Glutamatergic neuron (in vitro differentiated cells): Measurements from ENCODE around the gene ASB1. TPM values are rescaled to one million over a fixed set of nuclear protein-coding genes. Genes with fewer than 3 reads are reported as not detected.

Experiments used
- DNase-seq: peaks from one replicate; pipeline ENCODE4 v3.0.0; 2022
- H3K27ac Mint-ChIP-seq: one replicate; pipeline ENCODE4 v1.8.0; 2020; ENCODE audit warnings: mild to moderate bottlenecking, mixed read lengths, inconsistent platforms; ENCODE audit not compliant: unreplicated experiment
- H3K27me3 Mint-ChIP-seq: one replicate; pipeline ENCODE4 v1.8.0; 2020; ENCODE audit warnings: mild to moderate bottlenecking, moderate library complexity, mixed read lengths, inconsistent platforms; ENCODE audit not compliant: unreplicated experiment
- H3K36me3 Mint-ChIP-seq: one replicate; pipeline ENCODE4 v1.8.0; 2020; ENCODE audit warnings: mild to moderate bottlenecking, mixed read lengths, inconsistent platforms; ENCODE audit not compliant: unreplicated experiment
- H3K4me1 Mint-ChIP-seq: one replicate; pipeline ENCODE4 v1.8.0; 2020; ENCODE audit warnings: mild to moderate bottlenecking, low read depth, mixed read lengths, inconsistent platforms; ENCODE audit not compliant: unreplicated experiment
- H3K4me3 Mint-ChIP-seq: one replicate; pipeline ENCODE4 v1.8.0; 2020; ENCODE audit warnings: mild to moderate bottlenecking, mixed read lengths, inconsistent platforms; ENCODE audit not compliant: unreplicated experiment
- H3K9me3 Mint-ChIP-seq: one replicate; pipeline ENCODE4 v1.8.0; 2020; ENCODE audit warnings: mild to moderate bottlenecking, moderate library complexity, mixed read lengths, inconsistent platforms; ENCODE audit not compliant: unreplicated experiment
- total RNA-seq: library from RNA; stranded (reverse); fragmentation: NEBNext Ultra II Directional; extraction: Animal tissue kit (Norgen Biotek cat#: 25700); gene quantifications from one replicate; pipeline ENCODE4 v1.2.1, GENCODE V29; 2021; ENCODE audit not compliant: unreplicated experiment
- TF ChIP-seq, protein P1 (sequence below): fragments of 200-600 bp; sonication (generic); IDR thresholded peaks from one replicate; pipeline ENCODE4 v1.5.0; 2021; ENCODE audit not compliant: partially characterized antibody, unreplicated experiment

Gene ASB1
- total RNA-seq, 1 donor from 2014 or later: 36.1 TPM

DNA sequence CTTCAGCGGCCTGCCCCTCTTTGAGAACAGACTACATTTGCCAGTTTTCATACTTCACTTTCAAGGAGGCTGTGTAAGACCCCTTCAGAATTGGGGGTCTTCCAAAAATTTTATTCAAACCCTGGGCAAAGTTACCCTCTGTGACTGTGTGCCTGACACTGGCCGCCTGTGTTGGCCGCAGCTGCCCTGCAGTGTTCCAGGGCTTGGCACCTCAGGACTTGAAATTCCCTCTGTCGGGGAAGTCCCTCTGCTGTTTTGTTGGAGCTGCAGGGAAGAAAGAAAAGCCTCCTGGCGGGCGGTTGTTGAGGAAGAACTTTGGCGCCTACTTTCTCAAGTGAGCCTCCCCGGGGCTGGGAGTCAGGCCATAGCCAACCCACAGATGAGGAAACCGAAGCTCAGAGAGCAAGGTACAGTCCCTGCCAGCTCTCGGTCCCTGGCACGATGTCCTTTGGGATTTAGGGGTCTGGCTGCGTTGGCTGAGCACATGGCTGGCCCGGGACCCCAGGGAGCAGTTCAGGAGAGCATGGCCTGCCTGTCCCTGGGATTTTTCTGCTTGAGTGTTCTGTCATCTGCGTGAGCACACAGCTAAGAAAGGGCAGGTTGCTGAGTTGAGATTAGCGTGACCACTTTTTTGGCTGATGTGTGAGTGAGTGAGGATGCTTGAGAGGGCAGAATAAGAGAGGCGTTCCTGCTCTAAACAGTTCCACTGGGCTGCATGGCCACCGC lies 17.9 kb upstream of the ASB1 start:
- H3K27ac Mint-ChIP-seq: no peak overlapping the region
- H3K36me3 Mint-ChIP-seq: peaks cover 1% of the 10 kb centered on the region
- H3K27me3 Mint-ChIP-seq: peaks cover 2% of the 10 kb centered on the region
- H3K4me1 Mint-ChIP-seq: peaks cover 4% of the 10 kb centered on the region
- no peak for DNase-seq
- TF ChIP-seq, protein P1, sequence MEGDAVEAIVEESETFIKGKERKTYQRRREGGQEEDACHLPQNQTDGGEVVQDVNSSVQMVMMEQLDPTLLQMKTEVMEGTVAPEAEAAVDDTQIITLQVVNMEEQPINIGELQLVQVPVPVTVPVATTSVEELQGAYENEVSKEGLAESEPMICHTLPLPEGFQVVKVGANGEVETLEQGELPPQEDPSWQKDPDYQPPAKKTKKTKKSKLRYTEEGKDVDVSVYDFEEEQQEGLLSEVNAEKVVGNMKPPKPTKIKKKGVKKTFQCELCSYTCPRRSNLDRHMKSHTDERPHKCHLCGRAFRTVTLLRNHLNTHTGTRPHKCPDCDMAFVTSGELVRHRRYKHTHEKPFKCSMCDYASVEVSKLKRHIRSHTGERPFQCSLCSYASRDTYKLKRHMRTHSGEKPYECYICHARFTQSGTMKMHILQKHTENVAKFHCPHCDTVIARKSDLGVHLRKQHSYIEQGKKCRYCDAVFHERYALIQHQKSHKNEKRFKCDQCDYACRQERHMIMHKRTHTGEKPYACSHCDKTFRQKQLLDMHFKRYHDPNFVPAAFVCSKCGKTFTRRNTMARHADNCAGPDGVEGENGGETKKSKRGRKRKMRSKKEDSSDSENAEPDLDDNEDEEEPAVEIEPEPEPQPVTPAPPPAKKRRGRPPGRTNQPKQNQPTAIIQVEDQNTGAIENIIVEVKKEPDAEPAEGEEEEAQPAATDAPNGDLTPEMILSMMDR: no peak
- H3K9me3 Mint-ChIP-seq: peaks cover 3% of the 10 kb centered on the region
- no peak overlapping the region for H3K4me3 Mint-ChIP-seq

DNA sequence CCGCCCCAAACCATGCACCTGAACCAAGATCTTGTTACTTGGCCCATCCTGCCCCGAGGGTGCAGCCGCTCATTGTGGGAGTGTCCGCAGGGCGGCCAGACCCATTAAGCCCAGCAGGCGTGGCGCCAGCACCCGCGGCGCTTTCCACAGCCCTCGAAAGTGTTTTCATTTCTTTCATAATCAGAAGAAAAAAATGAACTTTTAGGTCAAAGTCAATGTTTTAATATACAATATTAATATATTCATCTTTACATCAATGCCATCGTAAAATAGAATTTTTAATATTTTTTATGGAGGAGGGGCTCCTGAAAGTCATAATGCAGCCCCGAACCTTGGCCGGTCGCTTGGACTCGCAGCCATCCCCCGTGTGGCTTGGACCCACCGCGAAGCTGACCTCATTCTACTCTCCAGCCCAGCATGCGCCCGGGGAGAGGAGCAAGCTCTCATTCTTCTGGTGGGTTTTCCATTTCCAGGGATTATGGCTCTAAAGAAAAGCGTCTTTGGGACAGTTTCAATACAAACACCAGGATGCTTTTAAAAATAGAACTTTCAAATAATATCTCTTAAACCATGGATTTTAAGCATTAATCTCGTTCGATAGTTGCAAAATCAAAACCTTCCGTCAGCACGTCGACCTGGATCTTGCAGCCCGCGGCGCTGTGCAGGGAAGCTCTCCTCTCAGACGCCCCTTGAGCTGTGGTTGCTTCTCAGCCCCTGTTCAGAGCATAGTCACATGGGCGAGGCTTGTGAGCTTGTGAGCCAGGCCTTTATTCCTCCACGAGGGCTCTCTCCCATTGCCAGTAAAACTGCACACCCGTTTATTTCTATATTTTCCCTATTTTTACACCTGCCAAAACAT lies 17.2 kb upstream of the ASB1 start:
- no peak for DNase-seq
- Mint-ChIP-seq H3K4me3 (no peak overlapping the region), H3K27ac (no peak overlapping the region), H3K4me1 (peaks cover 4% of the 10 kb centered on the region), H3K9me3 (peaks cover 3% of the 10 kb centered on the region), H3K36me3 (no peaks in the 10 kb centered on the region), H3K27me3 (no peaks in the 10 kb centered on the region)
- TF ChIP-seq, protein P1: no peak

DNA sequence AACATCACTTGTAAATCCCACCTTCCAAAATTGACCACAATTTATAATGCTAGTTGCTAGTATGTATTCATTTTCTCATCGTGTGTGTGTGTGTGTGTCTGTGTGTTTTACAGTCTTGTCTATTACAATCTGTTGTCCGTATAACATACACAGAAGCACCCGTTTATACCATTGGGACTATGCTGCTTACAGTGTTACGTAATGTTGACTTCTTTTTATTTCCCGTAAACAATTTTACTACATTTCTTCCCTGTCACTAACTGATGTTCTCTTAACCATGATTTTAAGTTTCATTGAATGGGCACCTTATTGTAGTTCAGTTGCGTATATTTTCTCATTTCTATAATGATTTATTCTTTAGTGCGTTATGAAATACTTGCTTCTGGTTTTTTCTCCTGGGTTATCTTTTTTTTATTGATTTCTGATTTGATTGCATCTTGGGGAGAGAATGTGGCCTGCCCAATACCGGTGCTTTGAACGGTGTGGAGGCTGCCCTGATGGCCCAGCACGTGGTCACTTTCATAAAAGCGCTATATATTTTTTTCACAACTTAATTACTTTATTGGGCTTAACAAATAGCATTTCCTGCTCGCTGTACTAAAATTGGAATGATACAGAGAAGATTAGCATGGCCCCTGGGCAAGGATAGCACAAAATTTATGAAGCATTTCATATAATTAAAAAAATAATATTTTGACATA lies 14.5 kb upstream of the ASB1 start:
- TF ChIP-seq, protein P1: no peak
- H3K9me3 Mint-ChIP-seq: peaks cover 2% of the 10 kb centered on the region
- H3K36me3 Mint-ChIP-seq: peaks cover 14% of the 10 kb centered on the region
- no peak overlapping the region for H3K4me3 Mint-ChIP-seq
- H3K27me3 Mint-ChIP-seq: no peaks in the 10 kb centered on the region
- no peak for DNase-seq
- no peaks in the 10 kb centered on the region for H3K4me1 Mint-ChIP-seq
- no peak overlapping the region for H3K27ac Mint-ChIP-seq

DNA sequence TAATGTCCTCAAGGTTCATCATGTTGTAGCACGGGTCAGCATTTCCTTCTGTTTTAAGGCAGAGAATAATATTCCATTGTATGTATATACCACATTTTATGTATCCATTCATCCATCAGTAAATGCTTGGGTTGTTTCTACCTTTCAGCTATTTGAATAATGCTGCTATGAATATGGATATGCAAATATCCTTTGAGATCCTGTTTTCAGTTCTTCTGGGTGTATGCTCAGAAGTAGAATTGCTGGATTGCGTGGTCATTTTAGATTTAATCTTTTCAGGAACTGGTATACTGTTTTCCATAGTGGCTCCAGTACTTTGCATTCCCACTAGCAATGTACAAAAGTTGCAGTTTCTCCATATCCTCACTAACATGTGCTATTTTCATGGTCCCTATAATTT lies 13.4 kb upstream of the ASB1 start:
- H3K27me3 Mint-ChIP-seq: no peaks in the 10 kb centered on the region
- TF ChIP-seq, protein P1: no peak
- H3K27ac Mint-ChIP-seq: no peak overlapping the region
- peaks cover 2% of the 10 kb centered on the region for H3K9me3 Mint-ChIP-seq
- DNase-seq: no peak
- H3K4me1 Mint-ChIP-seq: no peaks in the 10 kb centered on the region
- H3K4me3 Mint-ChIP-seq: no peak overlapping the region
- peaks cover 14% of the 10 kb centered on the region for H3K36me3 Mint-ChIP-seq
